Fibroblast of mammary gland (primary cell): Measurements from ENCODE around the gene CWC27.
A peak's percentile ranks its signal among the peaks of the same experiment; 100 is the strongest.

Source experiments
- DNase-seq: peaks from one replicate; pipeline ENCODE4 v3.0.0-alpha.2; 2010; ENCODE audit warnings: low read depth
- H3K4me3 ChIP-seq: 2 replicates; pipeline ENCODE4 v1.5.1; 2011; ENCODE audit warnings: low read depth, mild to moderate bottlenecking, low read length, moderate library complexity; ENCODE audit not compliant: control insufficient read depth
- TF ChIP-seq, protein P1 (sequence below): conservative IDR thresholded peaks from 2 replicates; pipeline ENCODE4 v1.5.1; 2011; ENCODE audit warnings: low read depth, low read length, inconsistent platforms; ENCODE audit not compliant: control insufficient read depth, insufficient read depth

Gene CWC27

DNA sequence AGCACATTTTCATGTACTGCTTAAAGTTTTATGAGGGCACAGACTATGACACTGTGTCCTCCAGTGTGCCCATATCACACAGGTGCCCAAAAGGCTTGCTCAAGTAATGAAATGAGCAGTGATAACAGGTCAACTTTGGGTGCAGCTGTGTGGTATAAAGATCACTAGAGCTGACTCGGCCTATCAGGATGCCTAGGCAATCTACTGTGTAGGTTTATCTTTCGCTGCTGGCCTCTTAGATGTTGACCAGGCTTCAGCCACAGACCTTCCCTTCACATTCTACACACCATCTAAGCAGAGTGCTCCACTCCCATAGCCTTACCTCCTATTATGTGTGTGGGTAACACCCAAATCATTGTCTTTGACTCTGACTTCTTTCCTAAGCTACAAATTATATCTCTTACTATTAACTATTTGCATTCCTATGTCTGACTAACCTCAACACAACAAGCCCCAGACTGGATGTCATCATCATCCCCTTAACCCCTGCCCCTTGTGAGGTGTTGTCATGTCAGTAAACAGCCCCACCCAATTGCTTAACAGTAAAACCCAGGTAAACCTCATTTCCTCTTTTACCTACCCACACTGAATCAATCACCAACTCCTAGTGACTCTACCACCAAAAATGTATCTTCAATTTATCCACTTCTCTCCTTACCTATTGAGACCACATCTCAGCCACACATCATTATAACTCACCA, 2.8 kb upstream of the CWC27 start:
- no peak overlapping the region for H3K4me3 ChIP-seq
- TF ChIP-seq, protein P1, sequence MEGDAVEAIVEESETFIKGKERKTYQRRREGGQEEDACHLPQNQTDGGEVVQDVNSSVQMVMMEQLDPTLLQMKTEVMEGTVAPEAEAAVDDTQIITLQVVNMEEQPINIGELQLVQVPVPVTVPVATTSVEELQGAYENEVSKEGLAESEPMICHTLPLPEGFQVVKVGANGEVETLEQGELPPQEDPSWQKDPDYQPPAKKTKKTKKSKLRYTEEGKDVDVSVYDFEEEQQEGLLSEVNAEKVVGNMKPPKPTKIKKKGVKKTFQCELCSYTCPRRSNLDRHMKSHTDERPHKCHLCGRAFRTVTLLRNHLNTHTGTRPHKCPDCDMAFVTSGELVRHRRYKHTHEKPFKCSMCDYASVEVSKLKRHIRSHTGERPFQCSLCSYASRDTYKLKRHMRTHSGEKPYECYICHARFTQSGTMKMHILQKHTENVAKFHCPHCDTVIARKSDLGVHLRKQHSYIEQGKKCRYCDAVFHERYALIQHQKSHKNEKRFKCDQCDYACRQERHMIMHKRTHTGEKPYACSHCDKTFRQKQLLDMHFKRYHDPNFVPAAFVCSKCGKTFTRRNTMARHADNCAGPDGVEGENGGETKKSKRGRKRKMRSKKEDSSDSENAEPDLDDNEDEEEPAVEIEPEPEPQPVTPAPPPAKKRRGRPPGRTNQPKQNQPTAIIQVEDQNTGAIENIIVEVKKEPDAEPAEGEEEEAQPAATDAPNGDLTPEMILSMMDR, result no peak
- DNase-seq, result peak; percentile 40

- H3K4me3 ChIP-seq, result peak overlapping the region; percentile 69
- TF ChIP-seq, protein P1, result no peak
- no peak for DNase-seq
Measured at GRCh38 chr5:64766941-64767340, 1.8 kb upstream of the CWC27 start.

GRCh38 chr5:64767959-64768357, 772 bp upstream of the CWC27 start:
- peak overlapping the region; percentile 69 for H3K4me3 ChIP-seq
- DNase-seq, result peak; percentile 40
- TF ChIP-seq, protein P1, result no peak

GRCh38 chr5:64769855-64770254, 1.1 kb downstream of the CWC27 start:
- H3K4me3 ChIP-seq, result peak overlapping the region; percentile 69
- DNase-seq, result no peak
- TF ChIP-seq, protein P1, result no peak

GRCh38 chr5:64771736-64772135, 3.0 kb downstream of the CWC27 start:
- TF ChIP-seq, protein P1, result no peak

DNA sequence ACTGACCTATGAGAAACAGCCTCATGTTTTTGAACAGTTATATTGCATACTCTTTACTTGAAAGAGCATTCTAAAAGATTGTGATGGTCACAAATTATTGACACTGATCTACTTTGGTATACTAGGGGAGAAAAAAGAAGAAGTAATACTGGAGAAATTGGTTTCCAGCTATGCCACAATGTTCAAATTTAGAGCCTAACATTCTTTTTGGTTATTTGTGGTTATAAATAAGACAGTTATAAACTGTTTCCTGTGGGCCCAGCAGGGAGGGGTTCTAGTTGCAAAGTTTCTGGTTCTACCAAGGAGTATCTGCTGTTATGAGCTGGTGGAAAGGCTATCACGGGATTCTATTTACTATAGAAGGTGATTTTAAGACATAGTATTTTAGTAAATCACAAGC, 4.8 kb downstream of the CWC27 start:
- DNase-seq, result no peak
- no peak overlapping the region for H3K4me3 ChIP-seq
- TF ChIP-seq, protein P1, result no peak

More at GRCh38 chr5:64771736-64772135, 3.0 kb downstream of the CWC27 start:
- no peak overlapping the region for H3K4me3 ChIP-seq
- DNase-seq, result no peak
